Colonic mucosa (tissue), 4 donors: Measurements from ENCODE around the gene TNN. TPM values are rescaled to one million over a fixed set of nuclear protein-coding genes. Genes with fewer than 3 reads are reported as not detected.

Source experiments
- DNase-seq: peaks from one replicate; pipeline ENCODE4 v3.0.0-alpha.2; 2020
- H3K27ac ChIP-seq: fragments of 200-600 bp; one replicate; pipeline ENCODE4 v1.8.0; 2021
- H3K27me3 ChIP-seq: fragments of 200-600 bp; one replicate; pipeline ENCODE4 v1.8.0; 2021
- H3K36me3 ChIP-seq: fragments of 200-600 bp; one replicate; pipeline ENCODE4 v1.8.0; 2021
- H3K4me1 ChIP-seq: fragments of 200-600 bp; one replicate; pipeline ENCODE4 v1.8.0; 2021; ENCODE audit warnings: mild to moderate bottlenecking
- H3K4me3 ChIP-seq: fragments of 200-600 bp; one replicate; pipeline ENCODE4 v1.8.0; 2021
- H3K9ac ChIP-seq, 2 donors: one replicate each; pipeline ENCODE4 v1.7.0; 2013; ENCODE audit warnings: control low read depth in 2 of 2, low read depth in 2 of 2, low read length in 2 of 2
- H3K9me3 ChIP-seq: fragments of 200-600 bp; one replicate; pipeline ENCODE4 v1.8.0; 2021
- intact Hi-C: fragments of 100-400 bp; cut with DNase I; formaldehyde crosslinking; loops from one replicate; pipeline ENCODE4 v1.14.1; 2022
- total RNA-seq, 2 donors: library from RNA; stranded (reverse); fragmentation: NEBNext Ultra II Directional in 1 of 2; extraction: Animal tissue kit (Norgen Biotek cat#: 25700) in 1 of 2; gene quantifications; one replicate each; pipeline ENCODE4 v1.2.1, GENCODE V29; 2021
- TF ChIP-seq, protein P1 (sequence below): fragments of 200-600 bp; IDR thresholded peaks from one replicate; pipeline ENCODE4 v1.8.0; 2022; ENCODE audit warnings: antibody characterized with exemption, mild to moderate bottlenecking
- donor health status: healthy.
- donor health status: DM: no; HTN: no; CAD: no.
- donor health status: DM: no; HTN: no; CAD: no.

TNN gene
- total RNA-seq, 2 donors from 2014 or later, result 0.07 to 0.13 TPM

DNA sequence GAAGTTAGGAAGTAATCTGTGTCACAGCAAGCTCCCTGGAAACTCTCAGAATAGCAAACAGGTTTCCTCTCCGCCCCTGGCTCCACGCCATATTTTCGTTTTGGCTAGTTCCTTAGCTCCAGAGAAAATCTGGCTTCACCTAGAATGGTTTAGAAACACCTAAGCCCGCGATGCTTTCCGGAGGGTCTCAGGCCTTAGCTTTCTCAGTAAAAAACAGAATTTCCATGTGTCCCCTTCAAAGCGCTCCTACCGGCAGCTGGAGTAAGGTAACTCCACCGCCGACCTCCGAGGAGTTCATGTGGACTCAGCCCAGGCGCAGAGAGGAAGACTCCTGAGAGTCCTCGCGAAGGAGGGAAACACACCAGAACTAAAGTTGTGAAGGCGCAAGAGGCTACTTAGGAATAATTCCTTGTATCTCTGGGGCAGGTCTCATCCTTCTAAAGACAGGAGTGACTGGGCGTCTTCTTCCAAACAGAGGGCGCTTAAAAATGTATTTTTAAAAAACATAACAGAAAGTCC is 124.5 kb downstream of the TNN start:
- Histone ChIP-seq H3K9me3 (no peaks in the 10 kb centered on the region), H3K9ac (peak overlapping the region; percentile 52 to 96), H3K4me1 (peaks cover 3% of the 10 kb centered on the region), H3K27me3 (no peaks in the 10 kb centered on the region), H3K36me3 (no peaks in the 10 kb centered on the region), H3K4me3 (peak overlapping the region; percentile 61), H3K27ac (peak overlapping the region; percentile 91)
- DNase-seq, result peak; percentile 84
- TF ChIP-seq, protein P1, sequence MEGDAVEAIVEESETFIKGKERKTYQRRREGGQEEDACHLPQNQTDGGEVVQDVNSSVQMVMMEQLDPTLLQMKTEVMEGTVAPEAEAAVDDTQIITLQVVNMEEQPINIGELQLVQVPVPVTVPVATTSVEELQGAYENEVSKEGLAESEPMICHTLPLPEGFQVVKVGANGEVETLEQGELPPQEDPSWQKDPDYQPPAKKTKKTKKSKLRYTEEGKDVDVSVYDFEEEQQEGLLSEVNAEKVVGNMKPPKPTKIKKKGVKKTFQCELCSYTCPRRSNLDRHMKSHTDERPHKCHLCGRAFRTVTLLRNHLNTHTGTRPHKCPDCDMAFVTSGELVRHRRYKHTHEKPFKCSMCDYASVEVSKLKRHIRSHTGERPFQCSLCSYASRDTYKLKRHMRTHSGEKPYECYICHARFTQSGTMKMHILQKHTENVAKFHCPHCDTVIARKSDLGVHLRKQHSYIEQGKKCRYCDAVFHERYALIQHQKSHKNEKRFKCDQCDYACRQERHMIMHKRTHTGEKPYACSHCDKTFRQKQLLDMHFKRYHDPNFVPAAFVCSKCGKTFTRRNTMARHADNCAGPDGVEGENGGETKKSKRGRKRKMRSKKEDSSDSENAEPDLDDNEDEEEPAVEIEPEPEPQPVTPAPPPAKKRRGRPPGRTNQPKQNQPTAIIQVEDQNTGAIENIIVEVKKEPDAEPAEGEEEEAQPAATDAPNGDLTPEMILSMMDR, result no peak
- intact Hi-C loops, result no loop called here

DNA sequence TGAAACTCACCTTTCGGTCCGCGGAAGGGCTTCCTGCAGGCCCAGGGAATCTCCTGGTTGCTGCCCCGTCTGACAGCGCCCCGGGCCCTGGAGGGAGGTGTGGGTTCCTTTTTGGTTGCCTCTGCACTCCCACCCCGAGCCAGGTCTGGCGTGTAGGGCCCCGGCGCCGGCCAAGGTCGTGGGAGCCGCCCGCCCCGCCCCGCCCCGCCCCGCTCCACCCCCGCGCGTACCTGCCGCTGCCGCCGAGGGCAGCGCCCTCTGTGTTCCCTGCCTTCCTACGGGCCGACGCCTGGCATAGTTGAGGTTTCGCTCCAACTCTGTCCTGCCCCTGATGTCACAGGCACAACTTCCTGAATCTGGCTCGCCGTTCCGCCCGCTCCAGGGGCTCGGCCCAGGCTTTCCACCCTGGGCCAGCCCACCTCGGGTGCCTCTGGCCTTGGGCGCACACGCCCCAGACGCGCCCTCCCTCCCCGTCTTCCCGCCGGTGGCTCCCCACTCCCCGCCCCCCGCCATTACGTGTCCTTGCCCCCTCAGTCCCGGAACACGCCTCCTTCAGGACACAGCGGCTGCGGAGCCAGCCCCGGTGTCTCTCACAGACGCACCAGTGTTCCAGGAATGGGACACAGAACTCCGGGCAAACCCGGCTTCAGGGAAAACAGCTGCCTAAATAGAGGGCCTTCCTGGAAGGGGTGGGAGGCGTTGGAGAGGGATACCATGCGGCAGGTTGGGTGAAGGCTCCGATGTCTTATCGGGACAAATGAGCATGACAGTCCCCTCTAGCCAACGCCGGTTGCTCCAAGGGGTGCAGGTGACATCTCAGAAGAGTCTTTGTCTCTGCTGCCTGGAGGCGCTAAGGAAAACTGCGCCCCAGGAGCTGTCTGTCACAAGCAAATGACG is 125.2 kb downstream of the TNN start, which contains the start of gene KIAA0040:
TSS of gene KIAA0040 (minus strand) at position 147 of the 897 bp plus-strand sequence. CDS start 31,763 bp downstream, outside the sequence.
- Histone ChIP-seq H3K36me3 (no peaks in the 10 kb centered on the region), H3K4me1 (peaks cover 4% of the 10 kb centered on the region), H3K4me3 (peak within 1 kb of the TSS; percentile 61)

GRCh38 chr1:175193527-175193910 is 125.9 kb downstream of the TNN start:
- peaks cover 7% of the 10 kb centered on the region for H3K4me1 ChIP-seq
- intact Hi-C loops, result no loop called here
- TF ChIP-seq, protein P1, result no peak
- H3K9ac ChIP-seq, result peak overlapping the region; percentile 54 to 85
- H3K36me3 ChIP-seq, result no peaks in the 10 kb centered on the region
- no peaks in the 10 kb centered on the region for H3K27me3 ChIP-seq
- H3K4me3 ChIP-seq, result no peak overlapping the region
- DNase-seq, result no peak
- peak overlapping the region; percentile 91 for H3K27ac ChIP-seq
- no peaks in the 10 kb centered on the region for H3K9me3 ChIP-seq

More for the DNA sequence above, 125.2 kb downstream of the TNN start, which contains the start of gene KIAA0040:
- Histone ChIP-seq H3K27ac (peak within 1 kb of the TSS; percentile 91), H3K9me3 (no peaks in the 10 kb centered on the region), H3K27me3 (no peaks in the 10 kb centered on the region), H3K9ac (peak within 1 kb of the TSS; percentile 54 to 96)
- peak; percentile 84 for DNase-seq
- TF ChIP-seq, protein P1, result no peak
- intact Hi-C loops, result no loop called here

DNA sequence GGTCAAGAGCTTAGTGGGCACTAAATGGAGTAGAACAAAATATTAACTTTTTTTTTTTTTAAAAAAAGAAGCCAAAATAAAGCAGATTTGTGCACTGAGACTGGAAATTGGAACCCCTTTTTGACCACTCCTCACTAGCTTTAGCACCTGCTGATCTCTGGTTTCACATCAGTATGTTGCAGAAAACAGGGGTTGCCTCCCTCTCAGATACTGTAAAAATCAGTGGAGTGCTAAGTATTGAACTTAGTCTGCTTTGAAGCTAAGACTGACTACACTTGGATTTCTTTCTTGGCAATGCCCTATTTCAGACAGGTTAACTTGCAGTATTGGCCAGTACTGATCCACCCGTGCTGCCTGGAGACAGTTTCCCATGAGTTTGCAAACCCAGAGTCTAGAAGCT is 127.6 kb downstream of the TNN start:
- TF ChIP-seq, protein P1, result no peak
- Histone ChIP-seq H3K36me3 (no peaks in the 10 kb centered on the region), H3K27me3 (no peaks in the 10 kb centered on the region), H3K4me3 (no peak overlapping the region), H3K9ac (no peak overlapping the region), H3K9me3 (no peaks in the 10 kb centered on the region), H3K4me1 (peaks cover 4% of the 10 kb centered on the region), H3K27ac (no peak overlapping the region)
- intact Hi-C loops, result no loop called here
- no peak for DNase-seq

DNA sequence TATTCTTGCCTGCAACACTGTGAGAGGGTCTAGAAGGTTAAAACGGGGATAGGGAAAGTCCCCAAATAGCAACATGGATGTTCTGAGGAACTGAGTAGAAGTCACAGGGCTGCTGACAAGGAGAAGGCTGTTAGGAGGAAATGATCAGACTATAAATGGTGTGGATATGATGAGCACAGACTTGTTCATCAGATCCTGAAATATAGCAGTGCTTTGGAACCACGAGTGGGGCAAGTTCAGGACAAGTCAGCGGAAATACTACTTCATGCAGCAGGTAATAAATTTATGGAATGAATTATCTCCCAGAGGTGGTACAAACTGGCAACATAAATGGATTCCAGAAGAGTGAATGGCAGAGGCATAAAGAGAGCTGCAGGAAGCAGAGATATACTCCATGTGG is 128.2 kb downstream of the TNN start:
- TF ChIP-seq, protein P1, result no peak
- no peak overlapping the region for H3K27ac ChIP-seq
- DNase-seq, result no peak
- no peak overlapping the region for H3K9ac ChIP-seq
- no peaks in the 10 kb centered on the region for H3K9me3 ChIP-seq
- H3K27me3 ChIP-seq, result no peaks in the 10 kb centered on the region
- intact Hi-C loops, result no loop called here
- H3K4me3 ChIP-seq, result no peak overlapping the region
- peaks cover 4% of the 10 kb centered on the region for H3K4me1 ChIP-seq
- H3K36me3 ChIP-seq, result no peaks in the 10 kb centered on the region
